Measurements from ENCODE around the gene ITPK1.

Gene ITPK1

GRCh38 chr14:92949496-92950192, 166.1 kb downstream of the ITPK1 start:
- Histone ChIP-seq H3K4me1 (ENCODE audit: insufficient read depth, low read length) (no peaks in the 10 kb centered on the region), H3K9ac (ENCODE audit: low read depth, low read length) (no peak overlapping the region), H3K9me3 (ENCODE audit: control insufficient read depth, insufficient read depth, low read length) (no peaks in the 10 kb centered on the region), H3K36me3 (ENCODE audit: insufficient read depth, low read length) (peaks cover 6% of the 10 kb centered on the region; the same call in 1 of the 2 replicates)

- Histone ChIP-seq H3K9ac (ENCODE audit: low read depth, low read length) (no peak overlapping the region), H3K36me3 (ENCODE audit: insufficient read depth, low read length) (peaks cover 6% of the 10 kb centered on the region; the same call in 1 of the 2 replicates), H3K4me1 (ENCODE audit: insufficient read depth, low read length) (no peaks in the 10 kb centered on the region), H3K9me3 (ENCODE audit: control insufficient read depth, insufficient read depth, low read length) (no peaks in the 10 kb centered on the region)
Observed at GRCh38 chr14:92948647-92949046, 167.1 kb downstream of the ITPK1 start.

- Histone ChIP-seq H3K9me3 (ENCODE audit: control insufficient read depth, insufficient read depth, low read length) (no peaks in the 10 kb centered on the region), H3K9ac (ENCODE audit: low read depth, low read length) (no peak overlapping the region), H3K36me3 (ENCODE audit: insufficient read depth, low read length) (peaks cover 6% of the 10 kb centered on the region; the same call in 1 of the 2 replicates), H3K4me1 (ENCODE audit: insufficient read depth, low read length) (no peaks in the 10 kb centered on the region)
Observed at GRCh38 chr14:92946847-92947545, 168.7 kb downstream of the ITPK1 start.

DNA sequence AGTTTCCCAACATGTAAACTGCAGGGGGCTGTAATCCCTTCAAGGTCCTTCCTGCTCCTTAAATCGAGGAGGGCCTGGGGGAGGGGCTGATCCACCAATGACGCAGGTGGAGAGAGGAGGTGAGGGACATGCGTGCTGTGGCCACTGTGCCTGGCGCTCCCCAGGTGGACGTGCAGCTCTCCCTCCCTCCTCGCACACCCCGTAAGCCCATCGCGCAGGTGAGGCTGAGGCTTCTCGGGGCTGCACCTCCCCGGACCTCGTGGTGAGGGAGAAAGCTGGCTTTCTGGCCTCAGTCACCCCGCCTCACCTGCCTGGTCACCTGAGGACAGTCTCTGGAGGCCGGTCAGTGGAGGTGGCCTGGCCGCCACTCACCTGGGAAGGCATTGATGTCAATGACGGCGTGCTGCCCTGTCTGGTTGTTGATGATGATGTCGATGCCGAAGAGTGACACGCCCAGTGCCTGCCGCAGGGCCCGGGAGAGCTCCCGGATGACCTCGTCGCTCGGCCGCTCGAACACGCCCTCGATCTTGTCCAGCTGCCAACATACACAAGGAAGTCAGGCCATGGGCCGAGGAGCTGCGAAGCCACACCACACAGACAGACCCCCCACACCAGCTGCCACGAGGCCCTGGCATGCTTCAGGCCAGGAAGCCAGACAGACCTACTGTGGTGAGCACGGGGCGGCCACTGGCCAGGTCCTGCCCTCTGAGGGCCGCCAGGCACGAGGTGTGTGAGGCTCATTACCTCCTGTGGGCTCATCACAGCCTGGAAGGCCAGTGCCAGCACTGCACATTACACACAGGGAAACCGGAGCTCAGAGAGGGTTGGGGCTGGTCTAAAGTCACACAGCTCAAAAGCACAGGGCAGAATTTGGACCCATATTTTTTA, 169.5 kb downstream of the ITPK1 start:
- H3K9ac ChIP-seq (ENCODE audit: low read depth, low read length), result no peak overlapping the region
- no peaks in the 10 kb centered on the region for H3K9me3 ChIP-seq (ENCODE audit: control insufficient read depth, insufficient read depth, low read length)
- H3K4me1 ChIP-seq (ENCODE audit: insufficient read depth, low read length), result no peaks in the 10 kb centered on the region
- H3K36me3 ChIP-seq (ENCODE audit: insufficient read depth, low read length), result peaks cover 6% of the 10 kb centered on the region; the same call in 1 of the 2 replicates

GRCh38 chr14:92945544-92945943, 170.2 kb downstream of the ITPK1 start:
- no peak overlapping the region for H3K9ac ChIP-seq (ENCODE audit: low read depth, low read length)
- H3K36me3 ChIP-seq (ENCODE audit: insufficient read depth, low read length), result peaks cover 6% of the 10 kb centered on the region; the same call in 1 of the 2 replicates

DNA sequence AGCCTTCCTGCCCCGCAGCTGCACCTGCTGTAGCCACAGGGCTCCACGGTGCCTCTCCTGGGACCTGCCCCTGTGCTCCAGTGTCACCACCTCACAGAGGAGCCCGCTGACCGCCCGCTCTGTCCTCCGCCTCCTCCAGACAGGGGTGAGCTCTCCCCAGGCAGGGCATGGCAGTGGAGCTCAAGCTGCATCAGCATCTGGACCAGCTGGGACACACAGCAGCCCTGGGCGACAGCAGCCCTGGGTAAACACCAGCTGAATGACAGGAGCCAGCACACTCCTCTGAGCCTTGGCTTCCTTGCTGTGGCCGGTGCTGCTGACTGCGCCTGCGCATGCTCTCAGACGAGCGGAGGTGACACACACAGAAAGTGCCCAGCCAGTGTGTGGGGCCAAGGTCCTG, 170.7 kb downstream of the ITPK1 start:
- H3K9me3 ChIP-seq (ENCODE audit: control insufficient read depth, insufficient read depth, low read length), result no peaks in the 10 kb centered on the region
- no peaks in the 10 kb centered on the region for H3K4me1 ChIP-seq (ENCODE audit: insufficient read depth, low read length)
- H3K9ac ChIP-seq (ENCODE audit: low read depth, low read length), result no peak overlapping the region
- peaks cover 1% of the 10 kb centered on the region; the same call in 1 of the 2 replicates for H3K36me3 ChIP-seq (ENCODE audit: insufficient read depth, low read length)

More at GRCh38 chr14:92945544-92945943, 170.2 kb downstream of the ITPK1 start:
- Histone ChIP-seq H3K9me3 (ENCODE audit: control insufficient read depth, insufficient read depth, low read length) (no peaks in the 10 kb centered on the region), H3K4me1 (ENCODE audit: insufficient read depth, low read length) (no peaks in the 10 kb centered on the region)

DNA sequence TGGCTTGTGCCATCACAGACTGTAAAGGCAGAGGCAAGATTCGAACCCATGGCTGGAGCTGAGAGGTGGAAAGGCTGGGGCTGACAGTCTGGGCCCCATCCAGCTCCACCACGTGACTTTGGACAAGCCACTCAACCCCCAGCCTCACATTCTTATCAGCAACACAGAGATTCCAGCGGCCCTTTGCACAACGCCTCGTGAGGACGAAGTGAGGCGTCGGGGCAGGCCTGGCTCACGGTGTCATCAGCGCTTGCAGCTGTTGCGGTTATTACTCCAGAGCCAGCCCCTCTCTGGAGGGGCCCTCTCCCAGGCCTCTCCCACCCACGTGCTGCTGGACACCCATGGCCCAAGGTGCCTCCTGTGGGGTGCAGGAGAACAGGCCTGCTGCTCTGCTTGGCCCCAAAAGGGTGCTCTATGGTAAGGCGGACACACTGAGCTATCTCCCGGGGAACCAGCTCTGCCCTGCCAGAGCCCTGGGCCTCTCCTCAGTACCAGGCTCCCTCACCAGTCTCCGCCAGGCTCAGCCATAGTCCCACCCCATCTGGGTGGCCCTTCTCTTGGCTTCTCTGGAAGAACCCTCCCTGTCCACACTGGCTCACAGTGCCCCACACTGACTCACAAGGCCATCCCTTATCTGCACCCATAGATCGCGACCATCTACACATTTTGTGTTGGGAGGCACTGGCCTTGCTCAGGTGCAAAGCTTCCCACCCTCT, 171.7 kb downstream of the ITPK1 start:
- Histone ChIP-seq H3K9me3 (ENCODE audit: control insufficient read depth, insufficient read depth, low read length) (no peaks in the 10 kb centered on the region), H3K9ac (ENCODE audit: low read depth, low read length) (no peak overlapping the region), H3K4me1 (ENCODE audit: insufficient read depth, low read length) (no peaks in the 10 kb centered on the region), H3K36me3 (ENCODE audit: insufficient read depth, low read length) (no peaks in the 10 kb centered on the region)

DNA sequence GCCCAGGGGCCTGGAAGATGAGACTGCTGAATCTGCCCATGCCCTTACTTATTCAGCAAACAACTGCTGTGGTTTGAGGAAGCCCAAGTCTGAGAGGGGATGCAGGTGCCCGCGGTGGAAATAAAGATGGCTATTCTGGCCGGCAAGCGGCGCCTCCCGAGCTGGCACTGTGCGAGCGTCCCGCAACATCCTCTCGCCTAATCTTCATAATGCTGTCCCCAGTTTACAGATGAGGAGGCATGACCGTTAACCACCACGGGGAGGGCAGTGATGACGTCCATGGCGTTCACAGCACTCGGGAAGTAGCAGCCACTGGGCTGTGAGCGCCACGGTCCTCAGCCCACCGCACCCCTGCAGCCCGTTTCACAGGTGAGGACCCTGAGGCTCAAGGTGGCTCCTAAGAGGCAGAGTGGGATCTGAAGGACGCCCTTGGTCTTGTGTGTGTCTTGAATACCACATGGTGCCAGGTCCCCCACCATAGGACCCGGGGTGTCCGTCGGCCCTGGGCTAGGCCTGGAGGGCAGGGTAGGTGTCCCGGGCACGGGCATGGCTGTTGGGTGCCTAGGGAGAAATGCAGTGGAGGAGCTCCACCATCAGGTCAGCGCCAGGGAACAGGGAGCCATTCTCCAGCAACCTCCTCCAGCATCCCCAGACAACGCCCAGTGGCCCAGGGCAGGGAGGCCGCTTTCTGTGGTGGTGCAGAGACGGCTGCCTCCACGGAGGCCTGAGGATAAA, 172.6 kb downstream of the ITPK1 start:
- H3K4me1 ChIP-seq (ENCODE audit: insufficient read depth, low read length), result no peaks in the 10 kb centered on the region
- H3K9ac ChIP-seq (ENCODE audit: low read depth, low read length), result no peak overlapping the region
- H3K36me3 ChIP-seq (ENCODE audit: insufficient read depth, low read length), result no peaks in the 10 kb centered on the region
- H3K9me3 ChIP-seq (ENCODE audit: control insufficient read depth, insufficient read depth, low read length), result no peaks in the 10 kb centered on the region

GRCh38 chr14:92942576-92942975, 173.1 kb downstream of the ITPK1 start:
- Histone ChIP-seq H3K9me3 (ENCODE audit: control insufficient read depth, insufficient read depth, low read length) (no peaks in the 10 kb centered on the region), H3K4me1 (ENCODE audit: insufficient read depth, low read length) (no peaks in the 10 kb centered on the region), H3K36me3 (ENCODE audit: insufficient read depth, low read length) (no peaks in the 10 kb centered on the region), H3K9ac (ENCODE audit: low read depth, low read length) (no peak overlapping the region)

- H3K36me3 ChIP-seq (ENCODE audit: insufficient read depth, low read length), result no peaks in the 10 kb centered on the region
- H3K9ac ChIP-seq (ENCODE audit: low read depth, low read length), result no peak overlapping the region
- H3K9me3 ChIP-seq (ENCODE audit: control insufficient read depth, insufficient read depth, low read length), result no peaks in the 10 kb centered on the region
- H3K4me1 ChIP-seq (ENCODE audit: insufficient read depth, low read length), result no peaks in the 10 kb centered on the region
Observed at GRCh38 chr14:92942136-92942535, 173.6 kb downstream of the ITPK1 start.

DNA sequence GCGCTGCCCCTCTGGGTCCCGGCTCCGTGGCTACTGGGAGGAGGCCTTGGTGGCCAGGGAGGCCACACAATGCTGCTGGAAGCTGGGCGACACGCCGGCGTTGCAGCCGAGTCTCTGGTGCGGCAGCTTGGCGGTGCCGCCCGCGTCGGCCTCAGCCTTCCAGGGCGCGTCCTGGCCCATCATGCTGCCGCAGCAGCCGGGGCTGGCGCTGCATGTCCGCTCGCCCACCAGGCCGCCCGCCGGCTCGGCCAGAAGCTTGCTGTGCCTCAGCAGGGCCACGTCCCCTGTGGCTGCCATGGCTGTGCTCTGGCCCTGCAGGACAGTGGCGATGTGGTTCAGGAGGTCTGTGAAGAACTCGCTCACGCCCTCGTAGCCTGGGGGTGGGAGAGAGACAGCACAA, 174.2 kb downstream of the ITPK1 start:
- H3K36me3 ChIP-seq (ENCODE audit: insufficient read depth, low read length), result no peaks in the 10 kb centered on the region
- no peaks in the 10 kb centered on the region for H3K9me3 ChIP-seq (ENCODE audit: control insufficient read depth, insufficient read depth, low read length)
- H3K4me1 ChIP-seq (ENCODE audit: insufficient read depth, low read length), result no peaks in the 10 kb centered on the region
- no peak overlapping the region for H3K9ac ChIP-seq (ENCODE audit: low read depth, low read length)

GRCh38 chr14:92940543-92940942, 175.2 kb downstream of the ITPK1 start:
- no peak overlapping the region for H3K9ac ChIP-seq (ENCODE audit: low read depth, low read length)

GRCh38 chr14:92939699-92940098, 176.0 kb downstream of the ITPK1 start:
- no peaks in the 10 kb centered on the region for H3K36me3 ChIP-seq (ENCODE audit: insufficient read depth, low read length)
- no peak overlapping the region for H3K9ac ChIP-seq (ENCODE audit: low read depth, low read length)
- H3K9me3 ChIP-seq (ENCODE audit: control insufficient read depth, insufficient read depth, low read length), result no peaks in the 10 kb centered on the region
- no peaks in the 10 kb centered on the region for H3K4me1 ChIP-seq (ENCODE audit: insufficient read depth, low read length)

More at GRCh38 chr14:92940543-92940942, 175.2 kb downstream of the ITPK1 start:
- H3K9me3 ChIP-seq (ENCODE audit: control insufficient read depth, insufficient read depth, low read length), result no peaks in the 10 kb centered on the region
- H3K4me1 ChIP-seq (ENCODE audit: insufficient read depth, low read length), result no peaks in the 10 kb centered on the region
- H3K36me3 ChIP-seq (ENCODE audit: insufficient read depth, low read length), result no peaks in the 10 kb centered on the region

All from ES-I3 (cell line).